ENCODE measurements around the gene DPP8.

- no peak for TF ChIP-seq CTCF (IDR thresholded peaks at IDR 0.05)
- no peak for TF ChIP-seq EP300 (IDR thresholded peaks at IDR 0.05)
- TF ChIP-seq POLR2AphosphoS5 (IDR thresholded peaks at IDR 0.05), result no peak
- no peak for TF ChIP-seq POLR2A (IDR thresholded peaks at IDR 0.05)
These were observed 120.5 kb downstream of the DPP8 start for GRCh38 chr15:65396965-65397317.

All from upper lobe of left lung (tissue), 4 donors.